ENCODE measurements around the gene SRPX2. TPM values are rescaled to one million over a fixed set of nuclear protein-coding genes. Genes with fewer than 3 reads are reported as not detected.

The SRPX2 gene
- total and polyA plus RNA-seq, 2 of the 13 experiments (the other 11 are each of a cell fraction or from before 2014, with no cell fraction given) = 1.5 to 6.7 TPM

DNA sequence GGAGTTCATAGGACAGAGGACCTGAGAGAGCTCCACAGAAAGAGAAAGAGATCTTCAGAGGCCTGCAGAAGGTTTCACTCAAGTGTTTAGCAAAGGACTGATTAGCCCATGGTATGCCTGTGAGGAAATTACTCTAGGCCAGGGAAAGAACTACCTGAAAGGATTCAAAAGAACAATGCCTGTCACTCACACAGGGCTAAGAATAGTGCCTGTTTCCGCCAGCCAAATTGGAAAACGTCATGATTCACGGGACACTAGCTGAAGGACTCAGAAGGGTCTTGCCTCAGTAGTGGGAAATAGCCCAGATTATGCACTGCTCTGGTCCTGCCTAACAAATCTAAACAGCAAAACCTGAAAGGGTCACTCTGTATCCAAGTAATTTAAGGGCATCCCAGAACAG, 66.8 kb downstream of the SRPX2 start:
- FAIRE-seq (no peak), ATAC-seq (no peak), DNase-seq (ENCODE audit: low spot score) (no peak)
- POLR2A ChIA-PET = no interaction called here
- H3K27ac ChIP-seq (ENCODE audit: extremely low read length, insufficient read depth, low read length) = no peak overlapping the region
- WGBS (ENCODE audit: low lambda C conversion rate) = 4% methylated on average over 3 of the region's 3 CpGs
- no peak overlapping the region for H3K4me3 ChIP-seq (replicated peaks in 1 of 3; ENCODE audit: insufficient read depth in 1 of 3, low read depth in 2 of 3, low read length in 3 of 3)
- H3K36me3 ChIP-seq (replicated peaks in 1 of 2; ENCODE audit: control insufficient read depth in 1 of 2, insufficient read depth in 2 of 2, low read length in 2 of 2) = no peaks in the 10 kb centered on the region
- H3K79me2 ChIP-seq (ENCODE audit: insufficient read depth, low read length) = no peaks in the 10 kb centered on the region
- H3K9me3 ChIP-seq (ENCODE audit: low read length) = no peaks in the 10 kb centered on the region
- H4K20me1 ChIP-seq (ENCODE audit: insufficient read depth, low read length) = no peaks in the 10 kb centered on the region
- CTCF ChIA-PET (ENCODE audit: low intra/inter-chr PET ratio, low total read pairs) = no interaction called here
- H3K27me3 ChIP-seq (ENCODE audit: control insufficient read depth in 1 of 2, insufficient read depth in 2 of 2, low read length in 2 of 2) = 0 out of 5 replicates have a peak, but pooled peaks cover 0 to 1% of the 10 kb centered on the region in 2 experiments
- intact Hi-C loops (cut with micrococcal nuclease; ENCODE audit: unreplicated experiment) = no loop called here
- H3K4me1 ChIP-seq (ENCODE audit: insufficient read depth, low read length) = no peaks in the 10 kb centered on the region
- no peak for TF ChIP-seq PAF1 (CRISPR knock-in tag; IDR thresholded peaks at IDR 0.05)
- TF ChIP-seq, protein P1, sequence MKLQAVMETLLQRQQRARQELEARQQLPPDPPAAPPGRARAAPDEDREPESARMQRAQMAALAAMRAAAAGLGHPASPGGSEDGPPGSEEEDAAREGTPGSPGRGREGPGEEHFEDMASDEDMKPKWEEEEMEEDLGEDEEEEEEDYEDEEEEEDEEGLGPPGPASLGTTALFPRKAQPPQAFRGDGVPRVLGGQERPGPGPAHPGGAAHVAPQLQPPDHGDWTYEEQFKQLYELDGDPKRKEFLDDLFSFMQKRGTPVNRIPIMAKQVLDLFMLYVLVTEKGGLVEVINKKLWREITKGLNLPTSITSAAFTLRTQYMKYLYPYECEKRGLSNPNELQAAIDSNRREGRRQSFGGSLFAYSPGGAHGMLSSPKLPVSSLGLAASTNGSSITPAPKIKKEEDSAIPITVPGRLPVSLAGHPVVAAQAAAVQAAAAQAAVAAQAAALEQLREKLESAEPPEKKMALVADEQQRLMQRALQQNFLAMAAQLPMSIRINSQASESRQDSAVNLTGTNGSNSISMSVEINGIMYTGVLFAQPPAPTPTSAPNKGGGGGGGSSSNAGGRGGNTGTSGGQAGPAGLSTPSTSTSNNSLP (IDR thresholded peaks at IDR 0.05; ENCODE audit: low read depth, low read length) = no peak
- TF ChIP-seq ZSCAN20 (CRISPR knock-in tag; IDR thresholded peaks at IDR 0.05; ENCODE audit: borderline replicate concordance) = no peak
- TF ChIP-seq TRIM24 (CRISPR knock-in tag; IDR thresholded peaks at IDR 0.05) = no peak
- TF ChIP-seq GATAD1 (CRISPR knock-in tag; IDR thresholded peaks at IDR 0.05) = no peak
- TF ChIP-seq, protein P2, sequence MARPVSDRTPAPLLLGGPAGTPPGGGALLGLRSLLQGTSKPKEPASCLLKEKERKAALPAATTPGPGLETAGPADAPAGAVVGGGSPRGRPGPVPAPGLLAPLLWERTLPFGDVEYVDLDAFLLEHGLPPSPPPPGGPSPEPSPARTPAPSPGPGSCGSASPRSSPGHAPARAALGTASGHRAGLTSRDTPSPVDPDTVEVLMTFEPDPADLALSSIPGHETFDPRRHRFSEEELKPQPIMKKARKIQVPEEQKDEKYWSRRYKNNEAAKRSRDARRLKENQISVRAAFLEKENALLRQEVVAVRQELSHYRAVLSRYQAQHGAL (CRISPR knock-in tag; IDR thresholded peaks at IDR 0.05; ENCODE audit: not compliant biosample characterization) = no peak
- no peak for TF ChIP-seq SMC3 (IDR thresholded peaks at IDR 0.05; ENCODE audit: low read length)
- H3K9ac ChIP-seq (ENCODE audit: insufficient read depth, low read depth, low read length) = no peak overlapping the region
- no TSS peak for BruUV-seq (replicated peaks)
- in situ Hi-C loops (cut with HindIII; ENCODE audit: extremely low pct_ligation_motif_present, low pct_unique_long_range_greater_than_20kb) = no loop called here
- H2AFZ ChIP-seq (ENCODE audit: low read length) = no peak overlapping the region
- H3K4me2 ChIP-seq (ENCODE audit: low read depth, low read length) = no peak overlapping the region

DNA sequence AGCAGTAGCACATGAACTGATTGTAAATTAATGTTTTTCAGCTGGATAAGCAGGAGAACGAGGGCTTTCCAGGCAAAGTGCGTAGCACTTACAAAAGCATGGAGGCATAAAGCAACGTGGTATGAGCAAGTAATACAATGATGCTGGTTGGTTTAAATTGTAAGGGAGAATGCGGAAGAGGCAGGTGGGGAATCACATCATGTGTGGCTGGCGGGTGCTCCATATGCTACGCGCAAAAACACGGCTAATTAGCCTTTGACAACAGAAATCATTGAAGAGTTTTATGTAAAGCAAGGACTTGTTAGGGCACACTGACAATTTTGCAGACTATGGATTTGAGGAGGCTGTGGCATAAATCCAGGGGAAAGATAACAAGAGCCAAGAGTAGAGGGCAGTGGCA, 73.4 kb downstream of the SRPX2 start:
- TF ChIP-seq, protein P3, sequence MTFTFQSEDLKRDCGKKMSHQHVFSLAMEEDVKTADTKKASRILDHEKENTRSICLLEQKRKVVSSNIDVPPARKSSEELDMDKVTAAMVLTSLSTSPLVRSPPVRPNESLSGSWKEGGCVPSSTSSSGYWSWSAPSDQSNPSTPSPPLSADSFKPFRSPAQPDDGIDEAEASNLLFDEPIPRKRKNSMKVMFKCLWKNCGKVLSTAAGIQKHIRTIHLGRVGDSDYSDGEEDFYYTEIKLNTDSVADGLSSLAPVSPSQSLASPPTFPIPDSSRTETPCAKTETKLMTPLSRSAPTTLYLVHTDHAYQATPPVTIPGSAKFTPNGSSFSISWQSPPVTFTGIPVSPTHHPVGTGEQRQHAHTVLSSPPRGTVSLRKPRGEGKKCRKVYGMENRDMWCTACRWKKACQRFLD (CRISPR knock-in tag; IDR thresholded peaks at IDR 0.05; ENCODE audit: borderline replicate concordance) = no peak
- TF ChIP-seq KDM5A (IDR thresholded peaks at IDR 0.05; ENCODE audit: borderline replicate concordance, low read length) (no peak), MAFG (CRISPR knock-in tag; IDR thresholded peaks at IDR 0.05) (no peak), ZBTB21 (CRISPR knock-in tag; IDR thresholded peaks at IDR 0.05) (no peak), ZBTB7B (CRISPR knock-in tag; IDR thresholded peaks at IDR 0.05) (no peak)
- TF ChIP-seq, protein P4, sequence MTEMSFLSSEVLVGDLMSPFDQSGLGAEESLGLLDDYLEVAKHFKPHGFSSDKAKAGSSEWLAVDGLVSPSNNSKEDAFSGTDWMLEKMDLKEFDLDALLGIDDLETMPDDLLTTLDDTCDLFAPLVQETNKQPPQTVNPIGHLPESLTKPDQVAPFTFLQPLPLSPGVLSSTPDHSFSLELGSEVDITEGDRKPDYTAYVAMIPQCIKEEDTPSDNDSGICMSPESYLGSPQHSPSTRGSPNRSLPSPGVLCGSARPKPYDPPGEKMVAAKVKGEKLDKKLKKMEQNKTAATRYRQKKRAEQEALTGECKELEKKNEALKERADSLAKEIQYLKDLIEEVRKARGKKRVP (CRISPR knock-in tag; IDR thresholded peaks at IDR 0.05) = no peak
- Histone ChIP-seq H3K4me1 (ENCODE audit: insufficient read depth, low read length) (no peaks in the 10 kb centered on the region), H3K79me2 (ENCODE audit: insufficient read depth, low read length) (no peaks in the 10 kb centered on the region), H3K27me3 (ENCODE audit: control insufficient read depth in 1 of 2, insufficient read depth in 2 of 2, low read length in 2 of 2) (no peaks in the 10 kb centered on the region), H3K9me3 (ENCODE audit: low read length) (no peaks in the 10 kb centered on the region), H3K9ac (ENCODE audit: insufficient read depth, low read depth, low read length) (no peak overlapping the region), H3K4me3 (replicated peaks in 1 of 3; ENCODE audit: insufficient read depth in 1 of 3, low read depth in 2 of 3, low read length in 3 of 3) (no peak overlapping the region), H4K20me1 (ENCODE audit: insufficient read depth, low read length) (no peaks in the 10 kb centered on the region), H2AFZ (ENCODE audit: low read length) (no peak overlapping the region), H3K36me3 (replicated peaks in 1 of 2; ENCODE audit: control insufficient read depth in 1 of 2, insufficient read depth in 2 of 2, low read length in 2 of 2) (no peaks in the 10 kb centered on the region), H3K4me2 (ENCODE audit: low read depth, low read length) (no peak overlapping the region), H3K27ac (ENCODE audit: extremely low read length, insufficient read depth, low read length) (no peak overlapping the region)
- DNase-seq (ENCODE audit: low spot score) (no peak), ATAC-seq (no peak), FAIRE-seq (no peak)
- ChIA-PET POLR2A (no interaction called here), CTCF (ENCODE audit: low intra/inter-chr PET ratio, low total read pairs) (no interaction called here)
- intact Hi-C loops (cut with micrococcal nuclease; ENCODE audit: unreplicated experiment) = no loop called here
- no TSS peak for BruUV-seq (replicated peaks)
- 56% methylated on average over 8 of the region's 8 CpGs for WGBS (ENCODE audit: low lambda C conversion rate)
- in situ Hi-C loops (cut with HindIII; ENCODE audit: extremely low pct_ligation_motif_present, low pct_unique_long_range_greater_than_20kb) = no loop called here
